ENCODE data around the gene NR1I3.

Gene NR1I3

DNA sequence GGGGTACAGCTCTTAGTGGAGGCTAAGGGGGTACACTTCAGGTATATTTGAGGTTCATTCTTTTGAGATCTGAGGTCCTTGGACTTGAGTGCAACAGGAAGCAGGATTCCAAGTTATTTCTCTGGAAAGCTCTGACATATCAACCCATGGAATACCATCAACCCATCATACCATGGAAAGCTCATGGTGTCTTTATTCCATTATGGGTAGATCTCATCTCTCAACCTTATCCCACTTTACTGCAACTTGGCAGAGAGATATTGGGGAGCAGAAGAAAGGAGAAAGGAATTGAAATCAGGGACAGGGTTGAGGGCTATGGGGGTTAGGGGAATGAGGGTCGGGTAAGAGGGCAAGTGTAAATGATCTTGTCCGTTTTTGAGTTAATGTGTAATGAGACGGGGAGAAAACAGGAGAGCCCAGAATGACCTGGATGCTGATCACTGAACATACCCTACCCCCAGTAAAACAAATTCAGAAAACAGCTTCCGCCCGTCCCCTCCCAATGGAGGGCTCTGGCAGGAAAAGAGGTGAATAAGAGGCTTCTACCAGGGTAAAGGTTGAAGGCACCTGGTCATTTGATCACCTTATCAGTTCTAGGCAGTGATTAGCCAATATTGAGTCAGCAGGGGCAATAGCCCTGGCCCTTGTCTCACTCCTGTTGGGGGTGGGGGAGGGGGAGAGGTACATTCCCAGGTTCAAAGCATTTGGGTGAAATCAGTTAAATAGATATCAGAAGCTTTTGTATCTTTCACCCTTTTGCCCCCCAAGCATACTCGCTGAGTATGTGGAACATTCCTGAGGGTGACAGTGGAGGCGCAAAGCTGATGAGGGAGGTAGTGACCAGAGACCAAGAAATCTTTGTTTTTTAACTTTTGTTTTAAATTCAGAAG, 14.0 kb downstream of the NR1I3 start:
- Histone ChIP-seq H3K9ac (ENCODE audit: low read depth, low read length) (no peak overlapping the region), H3K9me3 (ENCODE audit: insufficient read depth, low read length, severe bottlenecking) (no peaks in the 10 kb centered on the region), H3K4me2 (ENCODE audit: insufficient read depth, low read length) (no peak overlapping the region), H3K79me2 (ENCODE audit: insufficient read depth, low read length) (peaks cover 13% of the 10 kb centered on the region), H3K27ac (ENCODE audit: low read length) (no peak overlapping the region), H3K36me3 (ENCODE audit: insufficient read depth, low read length) (peaks cover 16% of the 10 kb centered on the region), H2AFZ (ENCODE audit: low read depth, low read length) (no peak overlapping the region), H3K27me3 (ENCODE audit: insufficient read depth, low read length, poor library complexity) (no peaks in the 10 kb centered on the region), H3K4me3 (ENCODE audit: low read depth in 1 of 2, low read length in 2 of 2) (no peak overlapping the region), H3K4me1 (ENCODE audit: insufficient read depth, low read length) (peaks cover 27% of the 10 kb centered on the region), H4K20me1 (ENCODE audit: insufficient read depth, low read length) (no peaks in the 10 kb centered on the region)
- DNase-seq, result no peak
- TF ChIP-seq, protein P1, sequence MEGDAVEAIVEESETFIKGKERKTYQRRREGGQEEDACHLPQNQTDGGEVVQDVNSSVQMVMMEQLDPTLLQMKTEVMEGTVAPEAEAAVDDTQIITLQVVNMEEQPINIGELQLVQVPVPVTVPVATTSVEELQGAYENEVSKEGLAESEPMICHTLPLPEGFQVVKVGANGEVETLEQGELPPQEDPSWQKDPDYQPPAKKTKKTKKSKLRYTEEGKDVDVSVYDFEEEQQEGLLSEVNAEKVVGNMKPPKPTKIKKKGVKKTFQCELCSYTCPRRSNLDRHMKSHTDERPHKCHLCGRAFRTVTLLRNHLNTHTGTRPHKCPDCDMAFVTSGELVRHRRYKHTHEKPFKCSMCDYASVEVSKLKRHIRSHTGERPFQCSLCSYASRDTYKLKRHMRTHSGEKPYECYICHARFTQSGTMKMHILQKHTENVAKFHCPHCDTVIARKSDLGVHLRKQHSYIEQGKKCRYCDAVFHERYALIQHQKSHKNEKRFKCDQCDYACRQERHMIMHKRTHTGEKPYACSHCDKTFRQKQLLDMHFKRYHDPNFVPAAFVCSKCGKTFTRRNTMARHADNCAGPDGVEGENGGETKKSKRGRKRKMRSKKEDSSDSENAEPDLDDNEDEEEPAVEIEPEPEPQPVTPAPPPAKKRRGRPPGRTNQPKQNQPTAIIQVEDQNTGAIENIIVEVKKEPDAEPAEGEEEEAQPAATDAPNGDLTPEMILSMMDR (IDR thresholded peaks at IDR 0.05; ENCODE audit: borderline replicate concordance, extremely low read depth, low read length, poor library complexity, severe bottlenecking), result no peak
- TF ChIP-seq EZH2 (IDR thresholded peaks at IDR 0.05; ENCODE audit: borderline replicate concordance, low read depth, low read length, severe bottlenecking), result no peak
- ATAC-seq (ENCODE audit: insufficient read depth, low read depth), result no peak

DNA sequence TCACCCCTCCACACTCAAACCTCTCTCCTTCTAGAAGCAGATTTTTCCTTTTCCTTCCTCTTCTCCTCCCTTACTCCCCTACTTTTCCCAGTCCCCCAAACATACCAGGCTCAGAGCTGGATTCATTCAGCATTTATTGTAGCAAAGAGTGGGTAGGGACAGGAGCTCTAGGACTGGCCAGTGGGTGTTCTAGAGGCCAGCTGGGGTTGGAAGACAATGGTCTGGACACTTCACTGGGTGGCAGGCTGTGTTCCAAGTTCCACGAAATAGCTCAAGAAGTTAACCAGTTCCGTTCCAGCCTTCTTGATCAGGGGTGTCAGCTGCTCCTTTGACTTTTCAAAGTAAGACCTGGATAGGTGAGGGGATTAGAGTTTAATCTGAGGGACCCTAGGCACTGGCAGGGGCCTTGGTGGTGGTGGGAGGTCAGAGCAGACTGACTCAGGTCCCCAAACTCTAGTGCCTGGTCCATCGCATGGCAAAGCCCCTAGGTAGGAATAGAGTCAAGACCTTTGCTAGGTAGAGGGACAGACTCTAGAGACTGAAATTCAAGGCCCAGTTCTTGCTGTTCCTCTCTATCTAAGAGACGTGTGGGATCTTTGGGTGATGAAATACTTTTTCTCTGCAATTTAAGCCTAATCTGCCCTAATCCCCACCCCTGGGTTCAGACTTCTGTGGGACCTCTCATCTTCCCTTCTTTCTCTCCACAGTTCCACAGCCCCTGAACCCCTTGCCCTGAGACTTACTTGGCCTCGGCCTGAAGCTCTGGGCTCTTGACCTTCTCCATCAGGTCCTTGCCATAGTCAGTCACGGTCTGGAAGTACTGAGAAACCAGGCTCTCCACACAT, 15.6 kb downstream of the NR1I3 start:
- H3K4me2 ChIP-seq (ENCODE audit: insufficient read depth, low read length), result no peak overlapping the region
- ATAC-seq (ENCODE audit: insufficient read depth, low read depth) (no peak), DNase-seq (no peak)
- H4K20me1 ChIP-seq (ENCODE audit: insufficient read depth, low read length), result no peaks in the 10 kb centered on the region
- H3K4me1 ChIP-seq (ENCODE audit: insufficient read depth, low read length), result peaks cover 20% of the 10 kb centered on the region
- no peaks in the 10 kb centered on the region for H3K9me3 ChIP-seq (ENCODE audit: insufficient read depth, low read length, severe bottlenecking)
- no peak overlapping the region for H2AFZ ChIP-seq (ENCODE audit: low read depth, low read length)
- TF ChIP-seq, protein P1 (IDR thresholded peaks at IDR 0.05; ENCODE audit: borderline replicate concordance, extremely low read depth, low read length, poor library complexity, severe bottlenecking), result no peak
- no peak for TF ChIP-seq EZH2 (IDR thresholded peaks at IDR 0.05; ENCODE audit: borderline replicate concordance, low read depth, low read length, severe bottlenecking)
- H3K27me3 ChIP-seq (ENCODE audit: insufficient read depth, low read length, poor library complexity), result no peaks in the 10 kb centered on the region
- no peaks in the 10 kb centered on the region for H3K36me3 ChIP-seq (ENCODE audit: insufficient read depth, low read length)
- no peak overlapping the region for H3K9ac ChIP-seq (ENCODE audit: low read depth, low read length)
- H3K79me2 ChIP-seq (ENCODE audit: insufficient read depth, low read length), result peaks cover 13% of the 10 kb centered on the region
- H3K4me3 ChIP-seq (ENCODE audit: low read depth in 1 of 2, low read length in 2 of 2), result no peak overlapping the region
- H3K27ac ChIP-seq (ENCODE audit: low read length), result no peak overlapping the region

DNA sequence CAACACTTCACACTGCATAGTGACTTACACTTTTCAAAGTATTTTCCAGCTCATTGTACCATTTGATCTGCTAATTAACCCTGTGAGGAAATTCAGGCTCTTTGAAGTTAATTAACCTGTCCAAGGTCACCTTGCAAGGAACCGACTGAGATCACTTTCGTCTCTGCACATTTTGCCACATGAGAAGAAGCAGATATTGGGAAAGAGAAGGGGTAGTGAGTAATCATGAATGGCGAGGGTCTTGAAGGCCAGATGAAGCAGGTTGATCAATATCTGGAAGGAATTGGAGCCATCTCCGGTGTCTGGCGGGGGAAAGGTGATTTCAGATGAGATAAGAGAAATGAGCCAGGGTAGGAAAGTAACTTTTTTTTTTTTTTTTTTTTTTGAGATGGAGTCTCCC, 18.0 kb downstream of the NR1I3 start:
- H3K79me2 ChIP-seq (ENCODE audit: insufficient read depth, low read length), result no peaks in the 10 kb centered on the region
- no peak overlapping the region for H2AFZ ChIP-seq (ENCODE audit: low read depth, low read length)
- H4K20me1 ChIP-seq (ENCODE audit: insufficient read depth, low read length), result no peaks in the 10 kb centered on the region
- no peak overlapping the region for H3K4me2 ChIP-seq (ENCODE audit: insufficient read depth, low read length)
- peaks cover 2% of the 10 kb centered on the region; the same call in 1 of the 2 replicates for H3K36me3 ChIP-seq (ENCODE audit: insufficient read depth, low read length)
- no peak for DNase-seq
- no peak for ATAC-seq (ENCODE audit: insufficient read depth, low read depth)
- no peak for TF ChIP-seq EZH2 (IDR thresholded peaks at IDR 0.05; ENCODE audit: borderline replicate concordance, low read depth, low read length, severe bottlenecking)
- TF ChIP-seq, protein P1 (IDR thresholded peaks at IDR 0.05; ENCODE audit: borderline replicate concordance, extremely low read depth, low read length, poor library complexity, severe bottlenecking), result no peak
- no peak overlapping the region for H3K9ac ChIP-seq (ENCODE audit: low read depth, low read length)
- H3K4me3 ChIP-seq (ENCODE audit: low read depth in 1 of 2, low read length in 2 of 2), result no peak overlapping the region
- H3K9me3 ChIP-seq (ENCODE audit: insufficient read depth, low read length, severe bottlenecking), result no peaks in the 10 kb centered on the region
- H3K27me3 ChIP-seq (ENCODE audit: insufficient read depth, low read length, poor library complexity), result no peaks in the 10 kb centered on the region
- no peak overlapping the region for H3K27ac ChIP-seq (ENCODE audit: low read length)
- H3K4me1 ChIP-seq (ENCODE audit: insufficient read depth, low read length), result peaks cover 2% of the 10 kb centered on the region

All from DND-41 (cell line).